ENCODE measurements around the gene FTO. TPM values are rescaled to one million over a fixed set of nuclear protein-coding genes. Genes with fewer than 3 reads are reported as not detected.

Gene FTO
- total and polyA plus RNA-seq, 2 donors from 2014 or later = 22.3 to 116 TPM

DNA sequence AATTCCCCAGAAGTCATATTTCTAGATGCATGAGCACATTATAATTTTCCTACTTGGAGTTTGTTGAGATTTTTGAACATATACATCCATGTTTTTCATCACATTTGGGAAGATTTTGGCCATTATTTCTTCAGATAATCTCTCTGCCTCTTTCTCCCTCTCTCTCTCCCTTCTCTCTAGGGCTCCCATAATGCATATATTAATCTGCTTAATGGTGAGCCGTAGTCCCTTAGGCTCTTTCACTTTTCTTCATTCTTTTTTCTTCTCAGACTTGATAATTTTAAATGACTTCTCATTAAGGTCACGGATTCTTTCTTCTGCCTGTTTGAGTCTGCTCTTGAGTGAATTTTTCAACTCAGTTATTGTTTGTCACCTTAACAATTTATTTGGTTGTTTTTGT is 481.1 kb downstream of the FTO start:
- H3K27me3 ChIP-seq (ENCODE audit: control insufficient read depth, insufficient read depth, low read length) = no peaks in the 10 kb centered on the region
- FAIRE-seq = no peak

DNA sequence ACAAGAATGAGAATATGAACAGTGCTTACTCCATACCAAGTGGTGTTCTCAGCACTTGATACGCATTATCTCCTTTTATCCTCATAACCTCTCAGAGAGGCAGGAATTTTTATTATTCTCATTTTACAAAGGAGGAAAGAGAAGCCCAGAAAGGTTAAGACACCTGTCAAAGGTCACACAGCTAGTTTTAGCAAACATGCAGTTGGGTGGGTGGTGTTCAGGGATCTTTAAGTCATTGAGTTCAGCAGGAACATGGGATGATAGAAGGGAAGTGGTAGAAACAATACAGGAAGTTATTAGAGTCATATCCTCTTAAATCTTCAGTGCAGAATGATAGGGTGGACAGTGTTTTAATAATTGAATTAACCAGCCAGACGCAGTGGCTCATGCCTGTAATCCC is 487.2 kb downstream of the FTO start:
- TF ChIP-seq, protein P1, sequence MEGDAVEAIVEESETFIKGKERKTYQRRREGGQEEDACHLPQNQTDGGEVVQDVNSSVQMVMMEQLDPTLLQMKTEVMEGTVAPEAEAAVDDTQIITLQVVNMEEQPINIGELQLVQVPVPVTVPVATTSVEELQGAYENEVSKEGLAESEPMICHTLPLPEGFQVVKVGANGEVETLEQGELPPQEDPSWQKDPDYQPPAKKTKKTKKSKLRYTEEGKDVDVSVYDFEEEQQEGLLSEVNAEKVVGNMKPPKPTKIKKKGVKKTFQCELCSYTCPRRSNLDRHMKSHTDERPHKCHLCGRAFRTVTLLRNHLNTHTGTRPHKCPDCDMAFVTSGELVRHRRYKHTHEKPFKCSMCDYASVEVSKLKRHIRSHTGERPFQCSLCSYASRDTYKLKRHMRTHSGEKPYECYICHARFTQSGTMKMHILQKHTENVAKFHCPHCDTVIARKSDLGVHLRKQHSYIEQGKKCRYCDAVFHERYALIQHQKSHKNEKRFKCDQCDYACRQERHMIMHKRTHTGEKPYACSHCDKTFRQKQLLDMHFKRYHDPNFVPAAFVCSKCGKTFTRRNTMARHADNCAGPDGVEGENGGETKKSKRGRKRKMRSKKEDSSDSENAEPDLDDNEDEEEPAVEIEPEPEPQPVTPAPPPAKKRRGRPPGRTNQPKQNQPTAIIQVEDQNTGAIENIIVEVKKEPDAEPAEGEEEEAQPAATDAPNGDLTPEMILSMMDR (IDR thresholded peaks at IDR 0.05; ENCODE audit: borderline replicate concordance, extremely low read depth, insufficient read depth) = no peak
- Histone ChIP-seq H3K9me3 (ENCODE audit: control insufficient read depth in 2 of 3, insufficient read depth in 1 of 3, low read length in 3 of 3) (peaks cover 0 to 5% (median 0%) of the 10 kb centered on the region in 3 donors), H3K36me3 (ENCODE audit: control insufficient read depth in 2 of 3, insufficient read depth in 3 of 3, low read length in 3 of 3) (no peaks in the 10 kb centered on the region), H3K4me1 (ENCODE audit: control insufficient read depth in 2 of 3, insufficient read depth in 2 of 3, low read depth in 1 of 3, low read length in 3 of 3) (peaks cover 0 to 8% (median 0%) of the 10 kb centered on the region in 3 donors), H3K27ac (ENCODE audit: low read depth in 2 of 2, low read length in 2 of 2) (no peak overlapping the region), H3K4me3 (ENCODE audit: low read length in 3 of 3) (no peak overlapping the region), H3K27me3 (ENCODE audit: control insufficient read depth, insufficient read depth, low read length) (no peaks in the 10 kb centered on the region), H3K9ac (ENCODE audit: low read length in 3 of 3) (no peak overlapping the region)
- DNase-seq (no peak), FAIRE-seq (no peak)
- intact Hi-C loops (cut with DNase I) = no loop called here

More for the DNA sequence above, 481.1 kb downstream of the FTO start:
- H3K27ac ChIP-seq (ENCODE audit: low read depth in 2 of 2, low read length in 2 of 2) = no peak overlapping the region
- TF ChIP-seq, protein P1 (IDR thresholded peaks at IDR 0.05; ENCODE audit: borderline replicate concordance, extremely low read depth, insufficient read depth) = no peak
- H3K9me3 ChIP-seq (ENCODE audit: control insufficient read depth in 2 of 3, insufficient read depth in 1 of 3, low read length in 3 of 3) = peaks cover 0 to 2% (median 0%) of the 10 kb centered on the region in 3 donors
- H3K4me3 ChIP-seq (ENCODE audit: low read length in 3 of 3) = no peak overlapping the region
- H3K9ac ChIP-seq (ENCODE audit: low read length in 3 of 3) = no peak overlapping the region
- H3K36me3 ChIP-seq (ENCODE audit: control insufficient read depth in 2 of 3, insufficient read depth in 3 of 3, low read length in 3 of 3) = no peaks in the 10 kb centered on the region
- no peaks in the 10 kb centered on the region for H3K4me1 ChIP-seq (ENCODE audit: control insufficient read depth in 2 of 3, insufficient read depth in 2 of 3, low read depth in 1 of 3, low read length in 3 of 3)
- no peak for DNase-seq
- intact Hi-C loops (cut with DNase I) = no loop called here

DNA sequence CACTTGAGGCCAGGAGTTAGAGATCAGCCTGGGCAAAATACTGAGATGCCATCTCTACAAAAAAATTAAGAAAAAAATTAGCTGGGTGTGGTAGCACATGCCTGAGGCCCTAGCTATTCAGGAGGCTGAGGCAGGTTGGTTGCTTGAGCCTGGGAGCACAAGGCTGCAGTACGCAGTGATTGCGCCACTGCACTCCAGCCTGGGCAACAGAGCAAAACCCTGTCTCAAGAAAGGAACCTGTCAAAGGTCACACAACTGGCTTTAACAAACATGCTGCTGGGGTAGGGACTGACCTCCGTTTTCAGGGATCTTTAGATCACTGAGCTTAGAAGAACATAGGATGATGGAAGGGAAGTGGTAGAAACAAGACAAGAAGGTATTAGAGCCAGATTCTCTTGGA is 487.6 kb downstream of the FTO start:
- Histone ChIP-seq H3K9me3 (ENCODE audit: control insufficient read depth in 2 of 3, insufficient read depth in 1 of 3, low read length in 3 of 3) (peaks cover 0 to 5% (median 0%) of the 10 kb centered on the region in 3 donors), H3K36me3 (ENCODE audit: control insufficient read depth in 2 of 3, insufficient read depth in 3 of 3, low read length in 3 of 3) (no peaks in the 10 kb centered on the region), H3K27ac (ENCODE audit: low read depth in 2 of 2, low read length in 2 of 2) (no peak overlapping the region), H3K4me1 (ENCODE audit: control insufficient read depth in 2 of 3, insufficient read depth in 2 of 3, low read depth in 1 of 3, low read length in 3 of 3) (peaks cover 0 to 8% (median 0%) of the 10 kb centered on the region in 3 donors), H3K27me3 (ENCODE audit: control insufficient read depth, insufficient read depth, low read length) (no peaks in the 10 kb centered on the region), H3K9ac (ENCODE audit: low read length in 3 of 3) (no peak overlapping the region), H3K4me3 (ENCODE audit: low read length in 3 of 3) (no peak overlapping the region)
- TF ChIP-seq, protein P1 (IDR thresholded peaks at IDR 0.05; ENCODE audit: borderline replicate concordance, extremely low read depth, insufficient read depth) = no peak
- no peak for DNase-seq
- intact Hi-C loops (cut with DNase I) = no loop called here
- no peak for FAIRE-seq

Measured in kidney (tissue), 14 donors.